Hepatocyte (in vitro differentiated cells): ENCODE measurements around the gene CERK. TPM values are rescaled to one million over a fixed set of nuclear protein-coding genes. Genes with fewer than 3 reads are reported as not detected.

Source experiments
- DNase-seq: peaks from one replicate; pipeline ENCODE4 v3.0.0-alpha.2; 2016; ENCODE audit warnings: low spot score
- H2AFZ ChIP-seq: fragments of 200-600 bp; sonication (generic); 2 replicates; pipeline ENCODE4 v1.6.0; 2016; ENCODE audit warnings: antibody characterized with exemption, mild to moderate bottlenecking
- H3K27ac ChIP-seq: fragments of 200-600 bp; sonication (generic); 2 replicates; pipeline ENCODE4 v1.5.1; 2016; ENCODE audit warnings: mild to moderate bottlenecking
- H3K27me3 ChIP-seq: fragments of 200-600 bp; sonication (generic); 2 replicates; pipeline ENCODE4 v1.6.1; 2016
- H3K36me3 ChIP-seq: fragments of 200-600 bp; sonication (generic); replicated peaks from 2 replicates; pipeline ENCODE4 v1.5.1; 2016; ENCODE audit warnings: low read depth; ENCODE audit not compliant: insufficient read depth
- H3K4me1 ChIP-seq: fragments of 200-600 bp; sonication (generic); 2 replicates; pipeline ENCODE4 v1.5.1; 2016; ENCODE audit warnings: mild to moderate bottlenecking, moderate library complexity; ENCODE audit not compliant: insufficient read depth
- H3K4me2 ChIP-seq: fragments of 200-600 bp; sonication (generic); 2 replicates; pipeline ENCODE4 v1.6.0; 2016
- H3K4me3 ChIP-seq: fragments of 200-600 bp; sonication (generic); 2 replicates; pipeline ENCODE4 v1.5.1; 2016; ENCODE audit warnings: mild to moderate bottlenecking
- H3K79me2 ChIP-seq: fragments of 200-600 bp; sonication (generic); 2 replicates; pipeline ENCODE4 v1.6.0; 2017; ENCODE audit warnings: mild to moderate bottlenecking
- H3K9me2 ChIP-seq: fragments of 200-600 bp; sonication (generic); replicated peaks from 2 replicates; pipeline ENCODE4 v1.6.0; 2017; ENCODE audit warnings: mild to moderate bottlenecking; ENCODE audit not compliant: insufficient read depth
- H3K9me3 ChIP-seq: fragments of 200-600 bp; sonication (generic); 2 replicates; pipeline ENCODE4 v1.5.1; 2016; ENCODE audit warnings: low read depth, mild to moderate bottlenecking
- H4K20me1 ChIP-seq: fragments of 200-600 bp; sonication (generic); 2 replicates; pipeline ENCODE4 v1.6.0; 2016; ENCODE audit warnings: mild to moderate bottlenecking; ENCODE audit not compliant: insufficient read depth, poor library complexity, severe bottlenecking
- CTCF ChIP-seq: fragments of 200-600 bp; sonication (generic); IDR thresholded peaks from 2 replicates; pipeline ENCODE4 v1.5.1; 2016; ENCODE audit warnings: antibody characterized with exemption, mild to moderate bottlenecking; ENCODE audit not compliant: poor library complexity
- EZH2 ChIP-seq: fragments of 200-600 bp; sonication (generic); IDR thresholded peaks from 2 replicates; pipeline ENCODE4 v1.6.1; 2016; ENCODE audit warnings: antibody characterized with exemption, mild to moderate bottlenecking, borderline replicate concordance
- EZH2phosphoT487 ChIP-seq: fragments of 200-600 bp; sonication (generic); IDR thresholded peaks from one replicate; pipeline ENCODE4 v1.6.1; 2018; ENCODE audit warnings: antibody characterized with exemption, mild to moderate bottlenecking, low read depth, moderate library complexity; ENCODE audit not compliant: unreplicated experiment, severe bottlenecking
- WGBS: methylation state at CpG from one replicate; pipeline ENCODE4 v1.1.6; 2016; ENCODE audit warnings: low lambda C conversion rate; ENCODE audit errors: missing lambda C conversion rate; 5-methylcytosine and 5-hydroxymethylcytosine counted together
- polyA plus RNA-seq: library from polyadenylated mRNA; unstranded; fragments of >200 nt; fragmentation: Nextera tagmentation; extraction: Ambion mirVana; gene quantifications from 2 replicates; pipeline ENCODE4 v1.2.1, GENCODE V29; 2016
- total RNA-seq: library from RNA; depleted of rRNA; stranded (reverse); fragments of >200 nt; gene quantifications from 2 replicates; pipeline ENCODE4 v1.2.3, GENCODE V29; 2014

Gene CERK
- total and polyA plus RNA-seq, 2 experiments from 2014 or later: 38.6 to 59.0 TPM

DNA sequence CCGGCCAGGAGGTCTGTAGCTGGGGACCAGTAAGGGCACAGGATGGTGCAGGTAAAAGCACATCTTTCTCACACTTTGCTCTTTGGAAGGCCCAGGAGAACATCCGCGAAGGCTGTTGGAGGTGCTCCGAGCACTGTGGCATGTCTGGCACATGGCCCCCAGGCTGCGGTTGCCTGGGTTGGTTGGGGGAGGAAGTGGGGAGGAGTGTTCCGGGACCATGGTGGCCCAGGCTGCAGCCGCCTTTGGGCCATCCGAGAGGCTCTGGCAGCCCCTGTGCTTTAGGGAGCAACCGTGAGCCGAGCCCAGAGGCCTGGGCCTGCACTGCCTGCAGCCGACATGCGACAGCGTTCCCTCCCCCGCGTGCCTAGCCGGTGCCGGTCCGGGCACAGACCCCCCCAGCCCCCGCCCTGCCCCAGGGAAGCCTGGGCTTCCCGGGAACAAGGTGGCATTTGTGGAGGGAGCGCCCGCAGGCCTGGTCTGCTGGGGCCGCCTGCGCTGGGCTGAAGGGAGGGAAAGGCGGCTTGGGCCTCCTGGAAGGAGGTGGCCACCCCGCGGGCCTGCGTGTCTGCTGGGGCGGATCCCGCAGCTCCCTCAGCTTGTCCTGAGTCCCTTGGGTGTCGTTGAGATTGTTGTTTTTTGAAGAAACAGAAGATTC lies 59.9 kb downstream of the CERK start:
- H3K4me2 ChIP-seq: no peak overlapping the region
- no peak overlapping the region for H2AFZ ChIP-seq
- DNase-seq: no peak
- H3K79me2 ChIP-seq: no peaks in the 10 kb centered on the region
- H3K27me3 ChIP-seq: no peaks in the 10 kb centered on the region
- no peaks in the 10 kb centered on the region for H3K36me3 ChIP-seq
- H3K4me1 ChIP-seq: no peaks in the 10 kb centered on the region
- no peaks in the 10 kb centered on the region for H4K20me1 ChIP-seq
- H3K9me2 ChIP-seq: no peaks in the 10 kb centered on the region
- H3K27ac ChIP-seq: no peak overlapping the region
- H3K4me3 ChIP-seq: no peak overlapping the region
- no peak for TF ChIP-seq EZH2phosphoT487
- no peak for TF ChIP-seq EZH2
- WGBS: 95% methylated on average over 16 of the region's 31 CpGs
- no peaks in the 10 kb centered on the region for H3K9me3 ChIP-seq

DNA sequence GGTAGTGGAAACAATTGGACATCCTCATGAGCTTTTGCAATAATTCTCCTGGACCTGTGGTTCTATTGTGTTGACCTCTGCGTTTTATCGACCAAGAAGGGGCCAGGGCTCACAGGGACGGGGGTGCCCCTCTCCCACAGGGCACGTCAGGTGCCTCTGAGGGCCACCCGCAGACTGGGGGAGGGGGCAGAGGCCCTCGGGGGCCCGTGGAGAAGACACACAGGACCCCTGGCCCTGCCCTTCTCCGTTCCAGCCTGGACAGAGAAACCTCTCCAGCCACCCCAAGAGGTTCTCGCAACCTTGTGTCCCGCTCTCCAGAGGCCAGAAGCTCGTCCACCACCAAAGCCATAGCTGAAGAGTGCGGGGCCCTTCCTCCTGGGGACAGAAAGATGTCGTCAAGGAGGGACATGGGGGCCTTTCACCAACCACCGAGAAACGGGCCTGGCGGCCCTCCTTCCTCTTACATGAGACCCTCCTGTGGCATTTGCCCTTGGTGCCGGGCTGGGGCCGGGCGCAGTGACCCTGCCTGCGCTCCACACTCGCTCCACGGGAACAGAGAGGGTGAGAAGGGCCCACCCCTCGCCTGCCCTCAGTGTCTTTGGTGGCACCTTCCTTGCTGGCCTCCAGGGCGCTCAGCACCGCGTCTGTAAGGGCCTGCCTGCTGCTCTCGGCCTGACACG lies 60.6 kb downstream of the CERK start:
- no peak for DNase-seq
- no peaks in the 10 kb centered on the region for H3K9me2 ChIP-seq
- no peak for TF ChIP-seq CTCF
- TF ChIP-seq EZH2phosphoT487: no peak
- TF ChIP-seq EZH2: no peak
- no peak overlapping the region for H3K4me3 ChIP-seq
- no peaks in the 10 kb centered on the region for H3K27me3 ChIP-seq
- no peaks in the 10 kb centered on the region for H4K20me1 ChIP-seq
- no peak overlapping the region for H3K4me2 ChIP-seq
- no peaks in the 10 kb centered on the region for H3K4me1 ChIP-seq
- no peaks in the 10 kb centered on the region for H3K9me3 ChIP-seq
- no peaks in the 10 kb centered on the region for H3K36me3 ChIP-seq
- no peaks in the 10 kb centered on the region for H3K79me2 ChIP-seq
- H3K27ac ChIP-seq: no peak overlapping the region
- WGBS: 96% methylated on average over 26 of the region's 28 CpGs
- H2AFZ ChIP-seq: no peak overlapping the region

- Histone ChIP-seq H3K27ac (no peak overlapping the region), H3K9me3 (no peaks in the 10 kb centered on the region), H2AFZ (no peak overlapping the region), H3K4me1 (no peaks in the 10 kb centered on the region), H3K79me2 (no peaks in the 10 kb centered on the region), H3K9me2 (no peaks in the 10 kb centered on the region), H4K20me1 (no peaks in the 10 kb centered on the region), H3K4me3 (no peak overlapping the region), H3K36me3 (no peaks in the 10 kb centered on the region), H3K27me3 (no peaks in the 10 kb centered on the region), H3K4me2 (no peak overlapping the region)
- no peak for DNase-seq
- 94% methylated on average over 14 of the region's 14 CpGs for WGBS
- TF ChIP-seq CTCF: no peak
- no peak for TF ChIP-seq EZH2
- TF ChIP-seq EZH2phosphoT487: no peak
Observed at GRCh38 chr22:46676881-46677280, 61.2 kb downstream of the CERK start.

- H3K4me2 ChIP-seq: no peak overlapping the region
- no peak overlapping the region for H3K4me3 ChIP-seq
- no peak for TF ChIP-seq EZH2phosphoT487
- TF ChIP-seq EZH2: no peak
- TF ChIP-seq CTCF: no peak
- H3K36me3 ChIP-seq: no peaks in the 10 kb centered on the region
- no peaks in the 10 kb centered on the region for H3K9me2 ChIP-seq
- no peaks in the 10 kb centered on the region for H4K20me1 ChIP-seq
- no peaks in the 10 kb centered on the region for H3K79me2 ChIP-seq
- DNase-seq: no peak
- H3K4me1 ChIP-seq: no peaks in the 10 kb centered on the region
- 90% methylated on average over 14 of the region's 15 CpGs for WGBS
- no peaks in the 10 kb centered on the region for H3K27me3 ChIP-seq
- H2AFZ ChIP-seq: no peak overlapping the region
- no peak overlapping the region for H3K27ac ChIP-seq
- no peaks in the 10 kb centered on the region for H3K9me3 ChIP-seq
Observed at GRCh38 chr22:46676479-46676878, 61.6 kb downstream of the CERK start.
